Measurements from ENCODE around the gene IGFN1. TPM values are rescaled to one million over a fixed set of nuclear protein-coding genes. Genes with fewer than 3 reads are reported as not detected.
A peak's percentile ranks its signal among the peaks of the same experiment; 100 is the strongest.

Gene IGFN1
- total and polyA plus RNA-seq, 9 of the 15 experiments (the other 6 are each of a cell fraction or from before 2014, with no cell fraction given) = 0.04 TPM; not detected in 8

DNA sequence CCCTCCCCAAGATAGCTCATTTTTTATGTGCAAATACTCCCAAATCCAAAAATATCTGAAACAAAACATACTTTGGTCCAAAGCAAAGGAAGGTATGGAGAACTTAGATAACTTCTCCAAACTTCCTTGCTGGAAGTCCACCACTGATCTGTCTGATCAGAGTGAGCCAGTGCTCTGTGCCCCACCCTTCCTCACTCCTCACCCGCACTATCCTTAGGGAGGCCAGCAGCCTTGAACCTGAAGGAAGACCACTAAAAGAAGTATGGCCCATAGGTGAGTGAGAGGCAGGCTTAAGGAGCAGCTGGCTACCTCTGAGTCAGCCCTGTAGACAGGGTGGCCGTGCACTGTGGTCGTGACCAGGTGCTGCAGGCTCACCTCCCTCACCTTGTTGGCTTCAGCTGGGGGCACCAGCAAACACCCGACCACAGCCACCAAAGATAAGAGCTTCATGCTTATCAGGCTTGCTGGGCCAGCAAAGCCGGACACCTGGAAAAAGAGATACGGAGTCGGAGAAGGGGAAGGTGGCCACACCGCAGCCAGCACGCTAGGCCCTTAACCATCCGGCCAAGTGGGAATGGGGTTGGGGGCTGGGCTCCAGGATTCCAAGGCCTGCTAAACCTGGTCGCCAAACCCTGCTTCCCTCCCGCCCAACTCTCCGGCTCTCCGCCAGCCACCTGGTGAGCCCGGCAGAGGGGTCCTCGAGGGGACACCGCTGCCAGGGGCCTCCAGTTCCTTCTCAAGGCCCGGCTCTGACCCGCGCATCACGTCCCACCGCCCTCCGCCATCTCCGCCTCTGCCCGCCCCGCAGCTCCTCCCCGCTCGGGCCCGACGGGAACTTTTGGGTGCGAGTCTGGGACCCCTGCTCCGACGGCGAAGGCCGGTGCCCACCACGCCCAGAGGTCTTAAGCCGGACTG is 36.9 kb upstream of the IGFN1 start (continued):
- no peak for TF ChIP-seq HDAC6 (IDR thresholded peaks at IDR 0.05; ENCODE audit: low read depth, low read length)
- TF ChIP-seq MXD1 (CRISPR knock-in tag; IDR thresholded peaks at IDR 0.05; ENCODE audit: borderline replicate concordance, poor library complexity, severe bottlenecking) = no peak
- peak; percentile 85 for TF ChIP-seq STAT5A (IDR thresholded peaks at IDR 0.05; ENCODE audit: borderline replicate concordance, low read length)
- TF ChIP-seq NCOA1 (IDR thresholded peaks at IDR 0.05; ENCODE audit: low read depth) = peak; percentile 71; the same call in 1 of the 2 replicates
- no peak; a peak in 1 of 4 replicates for TF ChIP-seq RAD21 (CRISPR knock-in tag; conservative IDR thresholded peaks at IDR 0.05 in 1 of 2, IDR thresholded peaks at IDR 0.05 in 1 of 2)
- peak; percentile 85 for TF ChIP-seq NFIC (IDR thresholded peaks at IDR 0.05)
- TF ChIP-seq, protein P1, sequence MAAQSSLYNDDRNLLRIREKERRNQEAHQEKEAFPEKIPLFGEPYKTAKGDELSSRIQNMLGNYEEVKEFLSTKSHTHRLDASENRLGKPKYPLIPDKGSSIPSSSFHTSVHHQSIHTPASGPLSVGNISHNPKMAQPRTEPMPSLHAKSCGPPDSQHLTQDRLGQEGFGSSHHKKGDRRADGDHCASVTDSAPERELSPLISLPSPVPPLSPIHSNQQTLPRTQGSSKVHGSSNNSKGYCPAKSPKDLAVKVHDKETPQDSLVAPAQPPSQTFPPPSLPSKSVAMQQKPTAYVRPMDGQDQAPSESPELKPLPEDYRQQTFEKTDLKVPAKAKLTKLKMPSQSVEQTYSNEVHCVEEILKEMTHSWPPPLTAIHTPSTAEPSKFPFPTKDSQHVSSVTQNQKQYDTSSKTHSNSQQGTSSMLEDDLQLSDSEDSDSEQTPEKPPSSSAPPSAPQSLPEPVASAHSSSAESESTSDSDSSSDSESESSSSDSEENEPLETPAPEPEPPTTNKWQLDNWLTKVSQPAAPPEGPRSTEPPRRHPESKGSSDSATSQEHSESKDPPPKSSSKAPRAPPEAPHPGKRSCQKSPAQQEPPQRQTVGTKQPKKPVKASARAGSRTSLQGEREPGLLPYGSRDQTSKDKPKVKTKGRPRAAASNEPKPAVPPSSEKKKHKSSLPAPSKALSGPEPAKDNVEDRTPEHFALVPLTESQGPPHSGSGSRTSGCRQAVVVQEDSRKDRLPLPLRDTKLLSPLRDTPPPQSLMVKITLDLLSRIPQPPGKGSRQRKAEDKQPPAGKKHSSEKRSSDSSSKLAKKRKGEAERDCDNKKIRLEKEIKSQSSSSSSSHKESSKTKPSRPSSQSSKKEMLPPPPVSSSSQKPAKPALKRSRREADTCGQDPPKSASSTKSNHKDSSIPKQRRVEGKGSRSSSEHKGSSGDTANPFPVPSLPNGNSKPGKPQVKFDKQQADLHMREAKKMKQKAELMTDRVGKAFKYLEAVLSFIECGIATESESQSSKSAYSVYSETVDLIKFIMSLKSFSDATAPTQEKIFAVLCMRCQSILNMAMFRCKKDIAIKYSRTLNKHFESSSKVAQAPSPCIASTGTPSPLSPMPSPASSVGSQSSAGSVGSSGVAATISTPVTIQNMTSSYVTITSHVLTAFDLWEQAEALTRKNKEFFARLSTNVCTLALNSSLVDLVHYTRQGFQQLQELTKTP (IDR thresholded peaks at IDR 0.05; ENCODE audit: low read depth in 1 of 2, partially characterized antibody in 2 of 2) = peak in 1 of 2 experiments; percentile 56
- no peak for TF ChIP-seq XRCC3 (IDR thresholded peaks at IDR 0.05)
- no peak for TF ChIP-seq NELFE (IDR thresholded peaks at IDR 0.05; ENCODE audit: insufficient read depth, insufficient read length)
- no peak for TF ChIP-seq KLF10 (CRISPR knock-in tag; IDR thresholded peaks at IDR 0.05)
- TF ChIP-seq TOE1 (IDR thresholded peaks at IDR 0.05; ENCODE audit: borderline replicate concordance) = peak; percentile 53; the same call in 1 of the 2 replicates
- no peak for TF ChIP-seq TOE1 (CRISPR knock-in tag; IDR thresholded peaks at IDR 0.05; ENCODE audit: borderline replicate concordance, low read depth)
- TF ChIP-seq PTRF (tag; IDR thresholded peaks at IDR 0.05) = no peak
- TF ChIP-seq, protein P2, sequence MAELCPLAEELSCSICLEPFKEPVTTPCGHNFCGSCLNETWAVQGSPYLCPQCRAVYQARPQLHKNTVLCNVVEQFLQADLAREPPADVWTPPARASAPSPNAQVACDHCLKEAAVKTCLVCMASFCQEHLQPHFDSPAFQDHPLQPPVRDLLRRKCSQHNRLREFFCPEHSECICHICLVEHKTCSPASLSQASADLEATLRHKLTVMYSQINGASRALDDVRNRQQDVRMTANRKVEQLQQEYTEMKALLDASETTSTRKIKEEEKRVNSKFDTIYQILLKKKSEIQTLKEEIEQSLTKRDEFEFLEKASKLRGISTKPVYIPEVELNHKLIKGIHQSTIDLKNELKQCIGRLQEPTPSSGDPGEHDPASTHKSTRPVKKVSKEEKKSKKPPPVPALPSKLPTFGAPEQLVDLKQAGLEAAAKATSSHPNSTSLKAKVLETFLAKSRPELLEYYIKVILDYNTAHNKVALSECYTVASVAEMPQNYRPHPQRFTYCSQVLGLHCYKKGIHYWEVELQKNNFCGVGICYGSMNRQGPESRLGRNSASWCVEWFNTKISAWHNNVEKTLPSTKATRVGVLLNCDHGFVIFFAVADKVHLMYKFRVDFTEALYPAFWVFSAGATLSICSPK (IDR thresholded peaks at IDR 0.05; ENCODE audit: borderline replicate concordance) = no peak
- TF ChIP-seq CAMTA2 (CRISPR knock-in tag; conservative IDR thresholded peaks at IDR 0.05) = peak; percentile 14; the same call in 1 of the 2 replicates
- TF ChIP-seq CREM (IDR thresholded peaks at IDR 0.05; ENCODE audit: low read depth) = peak; percentile 65
- peak; percentile 96 for TF ChIP-seq CBFA2T2 (conservative IDR thresholded peaks at IDR 0.05)
- TF ChIP-seq TBL1XR1 (IDR thresholded peaks at IDR 0.05; ENCODE audit: low read length in 2 of 2) = peak in 1 of 2 experiments; percentile 79; a peak in 2 of 4 replicates
- no peak for TF ChIP-seq ZNF217 (CRISPR knock-in tag; IDR thresholded peaks at IDR 0.05)
- peak; percentile 89 for TF ChIP-seq RUNX1 (IDR thresholded peaks at IDR 0.05; ENCODE audit: low read depth)
- peak; percentile 83; the same call in 1 of the 2 replicates for TF ChIP-seq GATAD2A (IDR thresholded peaks at IDR 0.05)

Data from K562 (cell line).